A549 (cell line): Measurements from ENCODE around the gene CAPN11. TPM values are rescaled to one million over a fixed set of nuclear protein-coding genes. Genes with fewer than 3 reads are reported as not detected.
"Not testable (repeated sequence)": the region's sequence is repeated elsewhere in the genome, so short reads cannot be mapped to it uniquely, and the experiment has no call there.

Experiments
- ATAC-seq, 2 experiments: fragments of 200-7000 bp in 1 of 2; fragments of >200 bp in 1 of 2; cut with Nextera tagmentation in 1 of 2; cut with Tn5 transposase in 1 of 2; 3 replicates each; pipeline versions ENCODE4 v1.8.0 to v1.9.1; 2018 to 2020; ENCODE audit warnings: mild to moderate bottlenecking in 1 of 2, moderate library complexity in 1 of 2
- CTCF ChIA-PET: fragments of 300-600 bp; sonication (Branson Sonifier 250); formaldehyde crosslinking; extraction: SDS; loops from one replicate; lab custom pipeline; 2021; ENCODE audit warnings: antibody characterized with exemption, inconsistent platforms; lab: Yijun Ruan, JAX
- POLR2A ChIA-PET: fragments of 350-600 bp; formaldehyde crosslinking; extraction: SDS; loops from one replicate; lab custom pipeline; 2021; ENCODE audit warnings: antibody characterized with exemption, inconsistent platforms; lab: Yijun Ruan, JAX
- DNase-seq, 2 experiments: peaks; one replicate each; pipeline versions ENCODE4 v3.0.0 to v3.0.0-alpha.2; 2011 to 2016; ENCODE audit warnings: low read depth in 1 of 2, low spot score in 1 of 2
- FAIRE-seq: peaks from 2 replicates; lab custom pipeline; 2011; peaks lifted over from hg19 to GRCh38; lab: Jason Lieb, UNC
- H3K27ac ChIP-seq, 2 experiments: fragments of >200 bp; sonication (Bioruptor Twin); formaldehyde crosslinking; 3 replicates each; pipeline ENCODE4 v1.5.1; 2016 to 2017
- H3K4me1 ChIP-seq: fragments of >200 bp; sonication (Bioruptor Twin); formaldehyde crosslinking; 3 replicates; pipeline ENCODE4 v1.6.1; 2016
- H3K4me2 ChIP-seq: fragments of >200 bp; sonication (Bioruptor Twin); formaldehyde crosslinking; 3 replicates; pipeline ENCODE4 v1.6.1; 2016
- H3K4me3 ChIP-seq: fragments of >200 bp; sonication (Bioruptor Twin); formaldehyde crosslinking; 3 replicates; pipeline ENCODE4 v1.5.1; 2016
- H3K9me3 ChIP-seq: fragments of >200 bp; sonication (Bioruptor Twin); formaldehyde crosslinking; 3 replicates; pipeline ENCODE4 v1.6.1; 2016
- BCL3 ChIP-seq: fragments of >200 bp; sonication (Bioruptor Twin); formaldehyde crosslinking; IDR thresholded peaks from 3 replicates; pipeline ENCODE4 v1.6.1; 2016
- BHLHE40 ChIP-seq: IDR thresholded peaks from 2 replicates; pipeline ENCODE4 v1.6.1; 2012; ENCODE audit warnings: low read depth, low read length, inconsistent platforms
- CBX8 ChIP-seq: fragments of 200-600 bp; sonication (generic); IDR thresholded peaks from 2 replicates; pipeline ENCODE4 v1.6.1; 2016
- CHD2 ChIP-seq: fragments of 150-350 bp; IDR thresholded peaks from 2 replicates; pipeline ENCODE4 v1.6.1; 2014; ENCODE audit warnings: low read length; ENCODE audit not compliant: partially characterized antibody
- CHD4 ChIP-seq: fragments of 200-600 bp; sonication (generic); IDR thresholded peaks from 2 replicates; pipeline ENCODE4 v1.6.1; 2016; ENCODE audit warnings: antibody characterized with exemption, mild to moderate bottlenecking, borderline replicate concordance
- EHMT2 ChIP-seq: fragments of 200-600 bp; sonication (generic); IDR thresholded peaks from 2 replicates; pipeline ENCODE4 v1.6.1; 2016; ENCODE audit warnings: antibody characterized with exemption, low read depth, mild to moderate bottlenecking, moderate library complexity
- EP300 ChIP-seq, 2 experiments: fragments of >200 bp; sonication (Bioruptor Twin); formaldehyde crosslinking; IDR thresholded peaks; 2 replicates in 1 of 2; 3 replicates in 1 of 2; pipeline ENCODE4 v1.6.1; 2016 to 2017
- FOSL2 ChIP-seq, 2 experiments: fragments of 450-650 bp in 1 of 2; fragments of >200 bp in 1 of 2; sonication (Bioruptor Twin) in 1 of 2; formaldehyde crosslinking; IDR thresholded peaks; 2 replicates each; pipeline versions ENCODE4 v1.5.0 to v1.6.1; 2016 to 2020; ENCODE audit warnings: mild to moderate bottlenecking in 1 of 2, moderate library complexity in 1 of 2
- GATA3 ChIP-seq: IDR thresholded peaks from 2 replicates; pipeline ENCODE4 v1.6.1; 2012; ENCODE audit warnings: borderline replicate concordance
- HDAC2 ChIP-seq: fragments of 200-600 bp; sonication (generic); IDR thresholded peaks from 2 replicates; pipeline ENCODE4 v1.6.1; 2016
- HMGXB4 ChIP-seq: fragments of 250-450 bp; sonication (Bioruptor Pico); IDR thresholded peaks from 2 replicates; pipeline ENCODE4 v1.5.0; 2021; ENCODE audit warnings: mild to moderate bottlenecking, moderate library complexity, borderline replicate concordance
- HOXB13 ChIP-seq: fragments of 250-450 bp; sonication (Bioruptor Pico); IDR thresholded peaks from 2 replicates; pipeline ENCODE4 v1.5.0; 2020; ENCODE audit warnings: low read depth, mild to moderate bottlenecking, moderate library complexity
- KDM1A ChIP-seq: fragments of 200-600 bp; sonication (generic); IDR thresholded peaks from 2 replicates; pipeline ENCODE4 v1.6.1; 2016; ENCODE audit warnings: low read depth, mild to moderate bottlenecking
- NPAS2 ChIP-seq: fragments of 250-450 bp; sonication (Bioruptor Pico); IDR thresholded peaks from 2 replicates; pipeline ENCODE4 v1.8.0; 2022; ENCODE audit warnings: mild to moderate bottlenecking, moderate library complexity, borderline replicate concordance
- RAD21 ChIP-seq, 2 experiments: fragments of >200 bp in 1 of 2; sonication (Bioruptor Twin) in 1 of 2; formaldehyde crosslinking in 1 of 2; IDR thresholded peaks in 1 of 2; conservative IDR thresholded peaks in 1 of 2; 2 replicates in 1 of 2; 3 replicates in 1 of 2; pipeline ENCODE4 v1.6.1; 2012 to 2018; ENCODE audit warnings: inconsistent platforms in 1 of 2
- RARB ChIP-seq: fragments of 250-450 bp; sonication (Bioruptor Pico); IDR thresholded peaks from 2 replicates; pipeline ENCODE4 v1.8.0; 2021; ENCODE audit warnings: mild to moderate bottlenecking, moderate library complexity
- SMC3 ChIP-seq: fragments of >200 bp; sonication (Bioruptor Twin); formaldehyde crosslinking; IDR thresholded peaks from 3 replicates; pipeline ENCODE4 v1.6.1; 2018; ENCODE audit warnings: inconsistent platforms
- TP53 ChIP-seq: fragments of 250-450 bp; sonication (Bioruptor Pico); IDR thresholded peaks from 2 replicates; pipeline ENCODE4 v1.5.0; 2021; ENCODE audit warnings: mild to moderate bottlenecking, moderate library complexity
- ZC3H11A ChIP-seq: fragments of 450-650 bp; IDR thresholded peaks from 2 replicates; pipeline ENCODE4 v1.6.1; 2014; ENCODE audit warnings: antibody characterized with exemption, mild to moderate bottlenecking
- ZNF302 ChIP-seq: fragments of 250-450 bp; sonication (Bioruptor Pico); IDR thresholded peaks from 2 replicates; pipeline ENCODE4 v1.9.0; 2021; ENCODE audit warnings: inconsistent platforms, mild to moderate bottlenecking, moderate library complexity
- ZSCAN20 ChIP-seq: fragments of 250-450 bp; sonication (Bioruptor Pico); IDR thresholded peaks from 2 replicates; pipeline ENCODE4 v1.8.0; 2022; ENCODE audit warnings: mild to moderate bottlenecking, moderate library complexity
- WGBS: methylation state at CpG from one replicate; pipeline ENCODE4 v1.1.6; 2017; ENCODE audit errors: missing lambda C conversion rate; 5-methylcytosine and 5-hydroxymethylcytosine counted together
- polyA plus RNA-seq, 4 experiments: library from polyadenylated mRNA; depleted of rRNA in 3 of 4; stranded (reverse); fragments of >200 nt; fragmentation: RNase III in 1 of 4; extraction: RNeasy Plus Mini Kit Qiagen cat#74134 plus additional on column Dnase treatment in 1 of 4; gene quantifications; 2 replicates in 3 of 4; 3 replicates in 1 of 4; pipeline ENCODE4 v1.2.3, GENCODE V29; 2011 to 2017

CAPN11 gene
- polyA plus RNA-seq, 2 of the 4 experiments (the other 2 are of a cell fraction) = 0.10 TPM; not detected in 1

GRCh38 chr6:44183783-44184182, 25.2 kb downstream of the CAPN11 start:
- ATAC-seq (no peak), DNase-seq (no peak), FAIRE-seq (no peak)
- TF ChIP-seq KDM1A = no peak
- TF ChIP-seq BCL3 = no peak
- no peak for TF ChIP-seq ZNF302 (CRISPR knock-in tag)
- TF ChIP-seq HMGXB4 (CRISPR knock-in tag) = no peak
- TF ChIP-seq HDAC2 = no peak
- no peak for TF ChIP-seq BHLHE40
- TF ChIP-seq NPAS2 (CRISPR knock-in tag) = no peak
- TF ChIP-seq ZC3H11A = no peak
- CTCF ChIA-PET = interaction anchor here (2.6 kb wide), 1 partner anchor 11 kb away, joined by 9 read pairs; no protein-coding TSS in a partner anchor
- Histone ChIP-seq H3K4me2 (no peak overlapping the region), H3K27ac (no peak overlapping the region), H3K4me3 (no peak overlapping the region), H3K4me1 (0 out of 3 replicates have a peak, but pooled peaks cover 5% of the 10 kb centered on the region), H3K9me3 (no peaks in the 10 kb centered on the region)
- POLR2A ChIA-PET = no interaction called here
- WGBS = 42% methylated on average over 6 of the region's 9 CpGs

GRCh38 chr6:44185356-44185755, 26.7 kb downstream of the CAPN11 start:
- FAIRE-seq, H3K27ac ChIP-seq, DNase-seq, H3K4me3 ChIP-seq, POLR2A ChIA-PET, H3K4me2 ChIP-seq, ATAC-seq, H3K9me3 ChIP-seq, H3K4me1 ChIP-seq: not testable (repeated sequence)
- 58% methylated on average over 7 of the region's 7 CpGs for WGBS
- CTCF ChIA-PET = interaction anchor here (1.3 to 2.6 kb wide), 4 partner anchors 13 to 89 kb away, joined by 3 to 9 read pairs (median 7); no protein-coding TSS in a partner anchor

GRCh38 chr6:44185953-44186634, 27.5 kb downstream of the CAPN11 start:
- H3K9me3 ChIP-seq = no peaks in the 10 kb centered on the region
- 70% methylated on average over 9 of the region's 9 CpGs for WGBS
- TF ChIP-seq SMC3 (no peak), CBX8 (no peak), FOSL2 (IDR thresholded peaks at IDR 0.05) (no peak), FOSL2 (CRISPR knock-in tag; IDR thresholded peaks at IDR 0.05) (no peak), CHD2 (no peak), EP300 (IDR thresholded peaks at IDR 0.05) (no peak), TP53 (CRISPR knock-in tag) (no peak), BCL3 (no peak), CHD4 (no peak), ZSCAN20 (no peak), HOXB13 (CRISPR knock-in tag) (no peak), HDAC2 (no peak), ZNF302 (CRISPR knock-in tag) (no peak), RAD21 (conservative IDR thresholded peaks at IDR 0.05 in 1 of 2, IDR thresholded peaks at IDR 0.05 in 1 of 2) (no peak), GATA3 (no peak), RARB (CRISPR knock-in tag) (no peak), EHMT2 (no peak)
- TF ChIP-seq, all 56 proteins: peak for 0
- ChIA-PET CTCF (interaction anchor here (1.3 to 4.5 kb wide), 4 partner anchors 13 to 90 kb away, joined by 3 to 17 read pairs (median 7); no protein-coding TSS in a partner anchor), POLR2A (no interaction called here)
- Histone ChIP-seq H3K27ac (no peak overlapping the region), H3K4me3 (no peak overlapping the region), H3K4me2 (no peak overlapping the region), H3K4me1 (no peaks in the 10 kb centered on the region)
- ATAC-seq (no peak; a peak in 1 of 6 replicates), FAIRE-seq (no peak), DNase-seq (no peak)
